MCF 10A (cell line): ENCODE data around the gene MARCO. TPM values are rescaled to one million over a fixed set of nuclear protein-coding genes. Genes with fewer than 3 reads are reported as not detected.
"Not testable (repeated sequence)": the region's sequence is repeated elsewhere in the genome, so short reads cannot be mapped to it uniquely, and the experiment has no call there.

Experiments
- BruUV-seq: library from RNA; stranded (reverse); fragments of 400-500 nt; replicated peaks from 2 replicates; lab custom pipeline; 2021; lab: Mats Ljungman, UMichigan
- CTCF ChIA-PET: fragments of 300-600 bp; sonication (Branson Sonifier 250); formaldehyde crosslinking; extraction: SDS; loops from one replicate; lab custom pipeline; 2021; ENCODE audit warnings: antibody characterized with exemption, inconsistent platforms; lab: Yijun Ruan, JAX
- POLR2A ChIA-PET: fragments of 300-600, 350-650 bp; sonication (Branson Sonifier 250); formaldehyde crosslinking; extraction: SDS; loops from one replicate; lab custom pipeline; 2020; ENCODE audit warnings: antibody characterized with exemption, inconsistent platforms; lab: Yijun Ruan, JAX
- DNase-seq: peaks from one replicate; pipeline ENCODE4 v3.0.0-alpha.2; 2018; ENCODE audit not compliant: unreplicated experiment
- H3K27ac Mint-ChIP-seq: one replicate; pipeline ENCODE4 v1.8.0; 2022; ENCODE audit warnings: mild to moderate bottlenecking, low read depth, mixed read lengths; ENCODE audit not compliant: unreplicated experiment
- H3K27me3 Mint-ChIP-seq: one replicate; pipeline ENCODE4 v1.8.0; 2022; ENCODE audit warnings: mixed read lengths; ENCODE audit not compliant: insufficient read depth, unreplicated experiment
- H3K36me3 Mint-ChIP-seq: one replicate; pipeline ENCODE4 v1.8.0; 2022; ENCODE audit warnings: mild to moderate bottlenecking, moderate library complexity, mixed read lengths; ENCODE audit not compliant: insufficient read depth, unreplicated experiment
- H3K4me1 Mint-ChIP-seq: one replicate; pipeline ENCODE4 v1.8.0; 2022; ENCODE audit warnings: mixed read lengths; ENCODE audit not compliant: insufficient read depth, unreplicated experiment
- H3K4me3 Mint-ChIP-seq: one replicate; pipeline ENCODE4 v1.8.0; 2022; ENCODE audit warnings: mild to moderate bottlenecking, moderate library complexity, mixed read lengths; ENCODE audit not compliant: unreplicated experiment
- H3K9me3 Mint-ChIP-seq: one replicate; pipeline ENCODE4 v1.8.0; 2022; ENCODE audit warnings: mixed read lengths; ENCODE audit not compliant: unreplicated experiment
- CTCF ChIP-seq: fragments of 200-600 bp; IDR thresholded peaks from one replicate; pipeline ENCODE4 v1.8.0; 2022; ENCODE audit warnings: antibody characterized with exemption, mild to moderate bottlenecking; ENCODE audit not compliant: unreplicated experiment
- intact Hi-C: fragments of 100-400 bp; cut with micrococcal nuclease; formaldehyde crosslinking; loops from 2 replicates; pipeline ENCODE4 v1.14.1; 2022
- total RNA-seq: library from RNA; stranded (reverse); gene quantifications from 2 replicates; pipeline ENCODE4 v1.2.3, GENCODE V29; 2022

Gene MARCO
- total RNA-seq, 1 experiment from 2014 or later, result 1.5 TPM

- POLR2A ChIA-PET, result no interaction called here
These were observed 51.4 kb downstream of the MARCO start for GRCh38 chr2:118993392-118993752.

GRCh38 chr2:118994172-118994700, 52.2 kb downstream of the MARCO start:
- no peaks in the 10 kb centered on the region for H3K36me3 Mint-ChIP-seq
- H3K9me3 Mint-ChIP-seq, result no peaks in the 10 kb centered on the region
- no TSS peak for BruUV-seq
- TF ChIP-seq CTCF, result no peak
- H3K4me3 Mint-ChIP-seq, result no peak overlapping the region
- H3K27me3 Mint-ChIP-seq, result no peaks in the 10 kb centered on the region
- no peak for DNase-seq
- ChIA-PET POLR2A (no interaction called here), CTCF (interaction anchor here (0.6 to 1.1 kb wide), 3 partner anchors 11 to 112 kb away, joined by 3 to 4 read pairs (median 3); no protein-coding TSS in a partner anchor)
- H3K4me1 Mint-ChIP-seq, result peaks cover 24% of the 10 kb centered on the region
- H3K27ac Mint-ChIP-seq, result no peak overlapping the region
- intact Hi-C loops, result no loop called here

More at GRCh38 chr2:118993392-118993752, 51.4 kb downstream of the MARCO start:
- no peak overlapping the region for H3K27ac Mint-ChIP-seq
- intact Hi-C loops, result no loop called here
- H3K4me1 Mint-ChIP-seq, result peaks cover 26% of the 10 kb centered on the region
- H3K36me3 Mint-ChIP-seq, result no peaks in the 10 kb centered on the region
- CTCF ChIA-PET, result interaction anchor here (0.6 to 0.9 kb wide), 3 partner anchors 14 to 272 kb away, joined by 3 to 4 read pairs (median 3); no protein-coding TSS in a partner anchor
- no peaks in the 10 kb centered on the region for H3K27me3 Mint-ChIP-seq
- no peak for DNase-seq
- H3K9me3 Mint-ChIP-seq, result no peaks in the 10 kb centered on the region
- BruUV-seq, result no TSS peak
- TF ChIP-seq CTCF, result no peak
- H3K4me3 Mint-ChIP-seq, result no peak overlapping the region

- BruUV-seq, result no TSS peak
- intact Hi-C loops, result no loop called here
- ChIA-PET CTCF (interaction anchor here (0.6 to 1.1 kb wide), 3 partner anchors 10 to 113 kb away, joined by 3 to 4 read pairs (median 3); no protein-coding TSS in a partner anchor), POLR2A (no interaction called here)
- peaks cover 18% of the 10 kb centered on the region for H3K4me1 Mint-ChIP-seq
- no peak for DNase-seq
- H3K27ac Mint-ChIP-seq, result no peak overlapping the region
- H3K27me3 Mint-ChIP-seq, result no peaks in the 10 kb centered on the region
- TF ChIP-seq CTCF, result no peak
- H3K36me3 Mint-ChIP-seq, result no peaks in the 10 kb centered on the region
- no peak overlapping the region for H3K4me3 Mint-ChIP-seq
- H3K9me3 Mint-ChIP-seq, result no peaks in the 10 kb centered on the region
These were observed 52.8 kb downstream of the MARCO start for GRCh38 chr2:118994778-118995177.

GRCh38 chr2:119003856-119004255, 61.9 kb downstream of the MARCO start:
- DNase-seq, H3K27ac Mint-ChIP-seq, H3K9me3 Mint-ChIP-seq, POLR2A ChIA-PET, H3K27me3 Mint-ChIP-seq, BruUV-seq, H3K36me3 Mint-ChIP-seq, H3K4me3 Mint-ChIP-seq, H3K4me1 Mint-ChIP-seq: not testable (repeated sequence)
- CTCF ChIA-PET, result interaction anchor here (0.5 to 1.4 kb wide), 3 partner anchors 120 to 1218 kb away, joined by 3 to 9 read pairs (median 4); no protein-coding TSS in a partner anchor
- intact Hi-C loops, result loop anchor here (10.0 kb wide), 1 partner anchor 89 kb away; no protein-coding TSS in a partner anchor
